Measurements from ENCODE around the gene MVB12B.

- TF ChIP-seq CTCF (IDR thresholded peaks at IDR 0.05) (no peak), ZFX (IDR thresholded peaks at IDR 0.05; ENCODE audit: borderline replicate concordance) (no peak)
Measured at GRCh38 chr9:126415741-126416370, 89.2 kb downstream of the MVB12B start.

Data from 22Rv1 (cell line).